GM18505 (cell line): ENCODE measurements around the gene SRRT.
A peak's percentile ranks its signal among the peaks of the same experiment; 100 is the strongest.

ENCODE experiments used
- ATAC-seq: cut with Tn5 transposase; IDR thresholded peaks from one replicate; pipeline ENCODE4 v1.9.1; 2021; ENCODE audit not compliant: unreplicated experiment
- POLR2A ChIP-seq: IDR thresholded peaks from 4 replicates; pipeline ENCODE4 v1.6.1; 2011; ENCODE audit warnings: borderline replicate concordance; ENCODE audit not compliant: insufficient read depth, insufficient read length; ENCODE audit errors: extremely low read depth

SRRT gene

GRCh38 chr7:100880645-100881044, 5.7 kb downstream of the SRRT start:
- TF ChIP-seq POLR2A, result no peak
- ATAC-seq, result no peak

DNA sequence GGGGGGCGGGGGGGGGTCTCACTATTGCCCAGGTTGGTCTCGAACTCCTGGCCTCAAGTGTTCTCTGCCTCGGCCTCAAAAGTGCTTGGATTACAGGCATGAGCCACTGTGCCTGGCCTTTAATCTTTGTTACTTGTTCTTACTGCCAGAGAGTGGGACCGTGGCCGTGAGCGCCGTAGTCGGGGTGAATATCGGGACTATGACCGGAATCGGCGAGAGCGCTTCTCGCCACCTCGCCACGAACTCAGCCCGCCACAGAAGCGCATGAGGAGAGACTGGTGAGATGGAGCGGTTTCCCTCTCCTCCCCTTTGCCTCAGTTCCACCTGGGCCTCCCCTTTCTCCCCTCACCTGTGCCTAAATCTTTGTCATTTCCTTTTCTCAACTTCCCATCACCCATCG, 6.2 kb downstream of the SRRT start:
- ATAC-seq, result no peak
- TF ChIP-seq POLR2A, result no peak

GRCh38 chr7:100882201-100882600, 7.3 kb downstream of the SRRT start:
- ATAC-seq, result no peak
- peak; percentile 9 for TF ChIP-seq POLR2A

- ATAC-seq, result no peak
- TF ChIP-seq POLR2A, result no peak
These were observed 8.1 kb downstream of the SRRT start for GRCh38 chr7:100882785-100883526.

- no peak for ATAC-seq
- no peak for TF ChIP-seq POLR2A
These were observed 10.0 kb downstream of the SRRT start for GRCh38 chr7:100884736-100885439.

DNA sequence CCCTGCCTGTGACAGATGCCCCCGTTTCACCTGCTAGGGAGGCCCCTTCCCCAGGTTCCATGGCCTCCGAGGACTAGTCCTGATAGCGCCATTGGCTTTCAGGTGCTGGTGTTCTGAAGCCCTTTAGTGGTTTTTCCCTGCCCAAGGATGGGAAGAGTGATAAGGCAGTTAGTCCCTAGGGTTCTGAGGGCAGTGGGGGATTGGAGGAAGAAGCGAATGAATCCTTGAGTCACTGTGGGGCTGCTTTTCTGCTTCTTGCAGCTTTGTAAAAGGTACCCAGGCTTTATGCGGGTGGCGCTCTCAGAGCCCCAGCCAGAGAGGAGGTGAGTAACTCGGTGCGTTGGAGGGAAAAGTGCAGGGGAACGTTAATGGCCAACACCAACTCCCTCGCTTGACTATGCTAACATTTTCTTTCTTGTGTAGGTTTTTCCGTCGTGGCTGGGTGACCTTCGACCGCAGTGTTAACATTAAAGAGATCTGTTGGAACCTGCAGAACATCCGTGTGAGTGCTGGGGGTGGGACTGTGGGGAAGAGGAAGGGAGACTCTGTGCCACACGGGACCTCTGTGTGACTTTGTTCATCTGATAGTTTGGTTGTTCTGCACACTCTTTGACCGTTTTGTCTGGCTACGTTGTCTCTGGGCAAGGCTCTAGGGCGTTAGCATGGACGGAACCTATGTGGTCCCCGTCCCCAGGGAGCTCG, 10.7 kb downstream of the SRRT start:
- no peak for ATAC-seq

GRCh38 chr7:100886142-100886935, 11.4 kb downstream of the SRRT start:
- TF ChIP-seq POLR2A, result no peak
- no peak for ATAC-seq

More for the DNA sequence above, 10.7 kb downstream of the SRRT start:
- TF ChIP-seq POLR2A, result no peak

DNA sequence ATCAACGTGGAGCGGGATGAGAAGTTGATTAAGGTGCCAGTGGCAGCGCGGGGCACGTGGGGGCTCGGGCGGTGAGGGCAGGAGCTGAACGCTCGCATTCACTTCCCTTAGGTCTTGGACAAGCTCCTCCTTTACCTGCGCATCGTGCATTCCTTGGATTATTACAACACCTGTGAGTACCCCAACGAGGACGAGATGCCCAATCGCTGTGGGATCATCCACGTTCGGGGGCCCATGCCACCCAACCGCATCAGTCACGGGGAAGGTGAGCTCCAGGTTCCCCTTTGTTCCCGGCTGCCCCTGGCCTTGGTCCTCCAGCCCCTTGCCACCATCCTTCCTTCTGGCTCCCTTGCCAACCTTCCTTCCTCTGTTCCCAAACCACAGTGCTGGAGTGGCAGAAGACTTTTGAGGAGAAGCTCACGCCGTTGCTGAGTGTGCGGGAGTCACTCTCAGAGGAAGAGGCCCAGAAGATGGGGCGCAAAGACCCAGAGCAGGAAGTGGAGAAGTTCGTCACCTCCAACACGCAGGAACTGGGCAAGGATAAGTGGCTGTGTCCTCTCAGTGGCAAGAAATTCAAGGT, 12.1 kb downstream of the SRRT start:
- TF ChIP-seq POLR2A, result no peak
- ATAC-seq, result no peak

- peak; percentile 55 for TF ChIP-seq POLR2A
- ATAC-seq, result peak; percentile 38
These were observed 12.8 kb downstream of the SRRT start for GRCh38 chr7:100887516-100888290.

- TF ChIP-seq POLR2A, result no peak
- no peak for ATAC-seq
These were observed 13.5 kb downstream of the SRRT start for GRCh38 chr7:100888291-100888987.

- ATAC-seq, result peak; percentile 21
- peak; percentile 74 for TF ChIP-seq POLR2A
These were observed 14.3 kb downstream of the SRRT start, which contains the start of gene UFSP1 for GRCh38 chr7:100888988-100889750. TSS of gene UFSP1 (minus strand) at chr7:100889715. CDS start at chr7:100889271, 444 bp downstream.
